ENCODE measurements around the gene ISM1.

ISM1 gene

GRCh38 chr20:13259921-13260320, 38.8 kb downstream of the ISM1 start:
- DNase-seq, result no peak

GRCh38 chr20:13260650-13261279, 39.7 kb downstream of the ISM1 start:
- DNase-seq, result no peak

GRCh38 chr20:13261460-13262301, 40.6 kb downstream of the ISM1 start:
- peak; percentile 56 for DNase-seq

- no peak for DNase-seq
Measured at GRCh38 chr20:13262302-13262650, 41.2 kb downstream of the ISM1 start.

GRCh38 chr20:13262671-13263360, 41.7 kb downstream of the ISM1 start:
- DNase-seq, result no peak

- no peak for DNase-seq
Measured at GRCh38 chr20:13263451-13263850, 42.4 kb downstream of the ISM1 start.

- DNase-seq, result no peak
Measured at GRCh38 chr20:13264907-13265306, 43.8 kb downstream of the ISM1 start.

- no peak for DNase-seq
Measured at GRCh38 chr20:13265941-13266340, 44.9 kb downstream of the ISM1 start.

- DNase-seq, result no peak
Measured at GRCh38 chr20:13267231-13267630, 46.2 kb downstream of the ISM1 start.

GRCh38 chr20:13268953-13269352, 47.9 kb downstream of the ISM1 start:
- DNase-seq, result no peak

- no peak for DNase-seq
Measured at GRCh38 chr20:13270211-13270610, 49.1 kb downstream of the ISM1 start.

GRCh38 chr20:13271098-13271497, 50.0 kb downstream of the ISM1 start:
- no peak for DNase-seq

- no peak for DNase-seq
Measured at GRCh38 chr20:13271977-13272975, 51.2 kb downstream of the ISM1 start.

- no peak for DNase-seq
Measured at GRCh38 chr20:13274275-13274861, 53.3 kb downstream of the ISM1 start.

- DNase-seq, result no peak
Measured at GRCh38 chr20:13276945-13277541, 56.0 kb downstream of the ISM1 start.

- DNase-seq, result no peak
Measured at GRCh38 chr20:13277663-13278295, 56.7 kb downstream of the ISM1 start.

GRCh38 chr20:13278812-13279570, 57.9 kb downstream of the ISM1 start:
- no peak for DNase-seq

GRCh38 chr20:13280609-13281324, 59.7 kb downstream of the ISM1 start:
- no peak for DNase-seq

- no peak for DNase-seq
Measured at GRCh38 chr20:13283869-13284829, 63.1 kb downstream of the ISM1 start.
